ENCODE results near the gene OSBPL5.

DNA sequence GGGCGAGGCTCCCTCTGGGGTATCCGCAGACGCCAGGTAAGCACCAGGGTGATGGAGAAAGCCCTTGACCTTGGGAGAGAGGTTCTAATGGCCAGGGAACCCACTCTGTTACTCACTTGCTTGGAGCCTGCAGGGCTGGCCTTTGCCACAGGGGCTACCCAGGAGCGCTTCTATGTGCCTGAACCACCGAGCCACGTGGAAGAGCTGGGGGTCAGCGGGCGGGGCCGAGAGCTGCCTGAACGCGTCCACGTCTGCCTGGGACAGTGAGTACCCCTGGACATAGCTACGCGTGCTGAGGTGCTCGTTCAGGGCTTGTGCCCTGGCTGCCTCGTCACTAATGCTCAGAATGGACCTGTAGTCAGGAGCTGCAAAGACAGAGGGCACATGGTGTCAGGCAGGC is 117.5 kb downstream of the OSBPL5 start:
- TF ChIP-seq, protein P1, sequence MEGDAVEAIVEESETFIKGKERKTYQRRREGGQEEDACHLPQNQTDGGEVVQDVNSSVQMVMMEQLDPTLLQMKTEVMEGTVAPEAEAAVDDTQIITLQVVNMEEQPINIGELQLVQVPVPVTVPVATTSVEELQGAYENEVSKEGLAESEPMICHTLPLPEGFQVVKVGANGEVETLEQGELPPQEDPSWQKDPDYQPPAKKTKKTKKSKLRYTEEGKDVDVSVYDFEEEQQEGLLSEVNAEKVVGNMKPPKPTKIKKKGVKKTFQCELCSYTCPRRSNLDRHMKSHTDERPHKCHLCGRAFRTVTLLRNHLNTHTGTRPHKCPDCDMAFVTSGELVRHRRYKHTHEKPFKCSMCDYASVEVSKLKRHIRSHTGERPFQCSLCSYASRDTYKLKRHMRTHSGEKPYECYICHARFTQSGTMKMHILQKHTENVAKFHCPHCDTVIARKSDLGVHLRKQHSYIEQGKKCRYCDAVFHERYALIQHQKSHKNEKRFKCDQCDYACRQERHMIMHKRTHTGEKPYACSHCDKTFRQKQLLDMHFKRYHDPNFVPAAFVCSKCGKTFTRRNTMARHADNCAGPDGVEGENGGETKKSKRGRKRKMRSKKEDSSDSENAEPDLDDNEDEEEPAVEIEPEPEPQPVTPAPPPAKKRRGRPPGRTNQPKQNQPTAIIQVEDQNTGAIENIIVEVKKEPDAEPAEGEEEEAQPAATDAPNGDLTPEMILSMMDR (IDR thresholded peaks at IDR 0.05), result no peak
- TF ChIP-seq POLR2A (IDR thresholded peaks at IDR 0.05), result no peak

Data from uterus (tissue), 2 donors.